Vagina (tissue), 2 donors: ENCODE measurements around the gene GIGYF2. TPM values are rescaled to one million over a fixed set of nuclear protein-coding genes. Genes with fewer than 3 reads are reported as not detected.

Source experiments
- DNase-seq, 2 donors: peaks; one replicate each; pipeline ENCODE4 v3.0.0-alpha.2; 2017; ENCODE audit errors: extremely low spot score in 2 of 2
- H3K27ac ChIP-seq: fragments of 200-600 bp; sonication (generic); one replicate; pipeline ENCODE4 v1.5.1; 2019
- H3K27me3 ChIP-seq: fragments of 200-600 bp; sonication (generic); one replicate; pipeline ENCODE4 v1.5.1; 2019
- H3K36me3 ChIP-seq, 2 donors: fragments of 200-600 bp; sonication (generic); one replicate each; pipeline ENCODE4 v1.5.1; 2017 to 2019
- H3K4me1 ChIP-seq: fragments of 200-600 bp; sonication (generic); one replicate; pipeline ENCODE4 v1.5.1; 2019
- H3K4me3 ChIP-seq, 2 donors: fragments of 200-600 bp; sonication (generic); 1 replicate in 1 of 2; 2 replicates in 1 of 2; pipeline ENCODE4 v1.5.1; 2016 to 2019
- H3K9me3 ChIP-seq: fragments of 200-600 bp; sonication (generic); one replicate; pipeline ENCODE4 v1.5.1; 2019
- CTCF ChIP-seq, 3 experiments: fragments of 450-650 bp in 2 of 3; fragments of 200-600 bp in 1 of 3; sonication (generic) in 1 of 3; IDR thresholded peaks; one replicate each; pipeline ENCODE4 v1.5.1; 2017 to 2019; ENCODE audit warnings: antibody characterized with exemption in 3 of 3, mild to moderate bottlenecking in 2 of 3, moderate library complexity in 2 of 3
- POLR2A ChIP-seq, 2 donors: fragments of 450-650 bp; IDR thresholded peaks; one replicate each; pipeline ENCODE4 v1.6.1; 2017; ENCODE audit warnings: antibody characterized with exemption in 2 of 2, mild to moderate bottlenecking in 2 of 2, moderate library complexity in 2 of 2
- POLR2AphosphoS5 ChIP-seq, 2 donors: sonication (generic); formaldehyde crosslinking; IDR thresholded peaks; one replicate each; pipeline ENCODE4 v1.9.0; 2017; ENCODE audit warnings: antibody characterized with exemption in 2 of 2, mild to moderate bottlenecking in 2 of 2, low read depth in 1 of 2; ENCODE audit not compliant: insufficient read depth in 1 of 2
- intact Hi-C: fragments of 100-400 bp; cut with DNase I; formaldehyde crosslinking; loops from one replicate; pipeline ENCODE4 v1.15.1; 2023
- total RNA-seq: library from RNA; depleted of rRNA; stranded (reverse); fragments of >200 nt; gene quantifications from one replicate; pipeline ENCODE4 v1.2.3, GENCODE V29; 2016

The GIGYF2 gene
- total RNA-seq, 1 donor from 2014 or later: 69.0 TPM

- no peaks in the 10 kb centered on the region for H3K4me1 ChIP-seq
- DNase-seq: no peak
- no peak overlapping the region for H3K27ac ChIP-seq
- TF ChIP-seq POLR2AphosphoS5 (IDR thresholded peaks at IDR 0.05; ENCODE audit: insufficient read depth in 1 of 2, low read depth in 1 of 2) (no peak), CTCF (IDR thresholded peaks at IDR 0.05) (no peak), POLR2A (IDR thresholded peaks at IDR 0.05) (no peak)
- peaks cover 0 to 68% of the 10 kb centered on the region in 2 donors for H3K36me3 ChIP-seq
- H3K9me3 ChIP-seq: no peaks in the 10 kb centered on the region
- no peak overlapping the region for H3K4me3 ChIP-seq
- H3K27me3 ChIP-seq: no peaks in the 10 kb centered on the region
- intact Hi-C loops: no loop called here
Observed at GRCh38 chr2:232795920-232796319, 98.8 kb downstream of the GIGYF2 start.

DNA sequence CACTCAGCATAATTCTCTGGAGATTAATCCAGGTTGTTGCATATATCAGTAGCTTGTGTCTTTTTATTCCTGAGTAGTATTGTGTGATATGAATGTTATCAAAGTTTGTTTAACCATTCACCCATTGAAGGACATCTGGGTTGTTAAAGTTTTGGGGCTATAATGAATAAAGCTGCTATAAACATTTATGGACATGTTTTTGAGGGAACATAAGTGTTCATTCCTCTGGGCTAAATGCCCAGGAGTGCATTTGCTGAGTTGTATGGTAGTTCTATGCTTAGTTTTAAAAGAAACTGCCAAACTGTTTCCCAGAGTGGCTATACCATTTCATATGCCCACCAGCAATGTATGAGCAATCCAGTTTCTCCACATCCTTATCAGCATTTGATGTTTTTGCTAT lies 101.1 kb downstream of the GIGYF2 start:
- no peak for DNase-seq
- intact Hi-C loops: no loop called here
- no peak overlapping the region for H3K27ac ChIP-seq
- peaks cover 0 to 62% of the 10 kb centered on the region in 2 donors for H3K36me3 ChIP-seq
- TF ChIP-seq POLR2AphosphoS5 (IDR thresholded peaks at IDR 0.05; ENCODE audit: insufficient read depth in 1 of 2, low read depth in 1 of 2): no peak
- TF ChIP-seq CTCF (IDR thresholded peaks at IDR 0.05): no peak
- no peak for TF ChIP-seq POLR2A (IDR thresholded peaks at IDR 0.05)
- no peaks in the 10 kb centered on the region for H3K4me1 ChIP-seq
- H3K9me3 ChIP-seq: peaks cover 7% of the 10 kb centered on the region
- H3K4me3 ChIP-seq: no peak overlapping the region
- no peaks in the 10 kb centered on the region for H3K27me3 ChIP-seq

GRCh38 chr2:232800166-232800565 lies 103.0 kb downstream of the GIGYF2 start:
- H3K4me1 ChIP-seq: no peaks in the 10 kb centered on the region
- no peak overlapping the region for H3K27ac ChIP-seq
- H3K4me3 ChIP-seq: no peak overlapping the region
- H3K27me3 ChIP-seq: no peaks in the 10 kb centered on the region
- TF ChIP-seq POLR2A (IDR thresholded peaks at IDR 0.05) (no peak), CTCF (IDR thresholded peaks at IDR 0.05) (no peak), POLR2AphosphoS5 (IDR thresholded peaks at IDR 0.05; ENCODE audit: insufficient read depth in 1 of 2, low read depth in 1 of 2) (no peak)
- peaks cover 0 to 47% of the 10 kb centered on the region in 2 donors for H3K36me3 ChIP-seq
- no peak for DNase-seq
- H3K9me3 ChIP-seq: peaks cover 7% of the 10 kb centered on the region
- intact Hi-C loops: no loop called here

GRCh38 chr2:232802091-232802490 lies 105.0 kb downstream of the GIGYF2 start:
- no peak overlapping the region for H3K4me3 ChIP-seq
- no peak overlapping the region for H3K27ac ChIP-seq
- H3K9me3 ChIP-seq: peaks cover 7% of the 10 kb centered on the region
- no peaks in the 10 kb centered on the region for H3K27me3 ChIP-seq
- H3K4me1 ChIP-seq: no peaks in the 10 kb centered on the region
- TF ChIP-seq CTCF (IDR thresholded peaks at IDR 0.05): no peak
- TF ChIP-seq POLR2A (IDR thresholded peaks at IDR 0.05): no peak
- TF ChIP-seq POLR2AphosphoS5 (IDR thresholded peaks at IDR 0.05; ENCODE audit: insufficient read depth in 1 of 2, low read depth in 1 of 2): no peak
- no peak for DNase-seq
- intact Hi-C loops: no loop called here
- peaks cover 0 to 37% of the 10 kb centered on the region in 2 donors for H3K36me3 ChIP-seq

DNA sequence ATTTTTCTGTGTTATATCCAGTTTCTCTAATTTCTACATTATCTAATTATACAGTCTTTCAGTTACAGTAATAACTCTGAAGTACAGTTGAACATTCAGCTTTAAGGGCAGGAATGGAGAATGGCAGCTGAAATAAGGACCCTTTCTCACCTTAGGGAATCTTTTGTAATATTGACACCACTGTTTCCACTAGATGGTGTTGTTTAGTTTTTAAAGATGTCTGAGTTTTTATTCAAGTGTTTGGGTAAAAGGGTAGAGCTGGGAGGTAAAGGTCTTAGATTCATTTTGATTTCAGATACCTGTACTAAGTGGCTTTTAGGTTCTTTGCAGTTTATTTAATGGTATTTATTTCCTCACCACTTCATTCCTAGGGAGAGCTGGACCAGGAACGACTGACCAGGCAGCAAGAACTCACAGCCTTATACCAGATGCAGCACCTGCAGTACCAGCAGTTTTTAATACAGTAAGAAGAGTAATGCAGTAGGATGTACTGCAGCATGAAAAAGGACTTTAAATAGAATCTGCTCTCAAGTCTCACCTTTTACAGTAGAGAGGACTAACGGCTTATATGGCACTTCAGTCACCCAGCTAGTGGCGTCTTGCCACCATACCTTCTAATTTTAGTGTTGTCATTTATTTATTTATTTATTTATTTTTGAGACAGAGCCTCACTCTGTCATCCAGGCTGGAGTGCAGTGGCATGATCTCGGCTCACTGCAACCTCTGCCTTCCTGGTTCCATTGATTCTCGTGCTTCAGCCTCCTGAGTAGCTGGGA lies 112.4 kb downstream of the GIGYF2 start:
- no peaks in the 10 kb centered on the region for H3K27me3 ChIP-seq
- H3K9me3 ChIP-seq: no peaks in the 10 kb centered on the region
- no peaks in the 10 kb centered on the region for H3K4me1 ChIP-seq
- DNase-seq: no peak
- H3K27ac ChIP-seq: no peak overlapping the region
- TF ChIP-seq POLR2A (IDR thresholded peaks at IDR 0.05) (no peak), CTCF (IDR thresholded peaks at IDR 0.05) (no peak), POLR2AphosphoS5 (IDR thresholded peaks at IDR 0.05; ENCODE audit: insufficient read depth in 1 of 2, low read depth in 1 of 2) (no peak)
- H3K36me3 ChIP-seq: peaks cover 0 to 66% of the 10 kb centered on the region in 2 donors
- H3K4me3 ChIP-seq: no peak overlapping the region
- intact Hi-C loops: no loop called here
